SK-N-SH treated with all-trans-retinoic acid at 6 μM for 48 hours (cell line): ENCODE data around the gene TIMM10.

ENCODE experiments used
- ARNTL ChIP-seq: fragments of 450-650 bp; formaldehyde crosslinking; IDR thresholded peaks from 2 replicates; pipeline ENCODE4 v1.5.0; 2020; ENCODE audit warnings: low read depth, mild to moderate bottlenecking, moderate library complexity, borderline replicate concordance
- PATZ1 ChIP-seq: fragments of 250-450 bp; sonication (Bioruptor Pico); IDR thresholded peaks from 2 replicates; pipeline ENCODE4 v1.8.0; 2020; ENCODE audit warnings: mild to moderate bottlenecking, moderate library complexity, borderline replicate concordance
- POU6F1 ChIP-seq: fragments of 250-450 bp; sonication (Bioruptor Pico); IDR thresholded peaks from 2 replicates; pipeline ENCODE4 v1.8.0; 2021; ENCODE audit warnings: low read depth, mild to moderate bottlenecking, moderate library complexity, borderline replicate concordance
- SNAI2 ChIP-seq: fragments of 250-450 bp; sonication (Bioruptor Pico); IDR thresholded peaks from 2 replicates; pipeline ENCODE4 v1.5.0; 2020; ENCODE audit warnings: mild to moderate bottlenecking, moderate library complexity
- TSHZ2 ChIP-seq: fragments of 250-450 bp; sonication (Bioruptor Pico); IDR thresholded peaks from 2 replicates; pipeline ENCODE4 v1.5.0; 2020; ENCODE audit warnings: mild to moderate bottlenecking, moderate library complexity
- ZC3H10 ChIP-seq: fragments of 250-450 bp; sonication (Bioruptor Pico); IDR thresholded peaks from 2 replicates; pipeline ENCODE4 v1.5.1; 2021; ENCODE audit warnings: mild to moderate bottlenecking, moderate library complexity
- ZFP3 ChIP-seq: fragments of 250-450 bp; sonication (Bioruptor Pico); IDR thresholded peaks from 2 replicates; pipeline ENCODE4 v1.5.0; 2020; ENCODE audit warnings: mild to moderate bottlenecking, moderate library complexity
- ZFP30 ChIP-seq: fragments of 450-650 bp; formaldehyde crosslinking; IDR thresholded peaks from 2 replicates; pipeline ENCODE4 v1.5.0; 2022; ENCODE audit warnings: mild to moderate bottlenecking, moderate library complexity
- ZNF565 ChIP-seq: fragments of 450-650 bp; formaldehyde crosslinking; conservative IDR thresholded peaks from 2 replicates; pipeline ENCODE4 v1.5.0; 2020; ENCODE audit warnings: low read depth, mild to moderate bottlenecking, moderate library complexity
- ZNF8 ChIP-seq: fragments of 450-650 bp; formaldehyde crosslinking; IDR thresholded peaks from 2 replicates; pipeline ENCODE4 v1.5.0; 2020; ENCODE audit warnings: mild to moderate bottlenecking, moderate library complexity

GRCh38 chr11:57504511-57504910 is 26.0 kb downstream of the TIMM10 start:
- no peak for TF ChIP-seq ZNF565
- TF ChIP-seq POU6F1: no peak
- TF ChIP-seq ZNF8 (CRISPR knock-in tag): no peak
- no peak for TF ChIP-seq ZC3H10 (CRISPR knock-in tag)
- TF ChIP-seq ZFP30: no peak
- no peak for TF ChIP-seq ZFP3 (CRISPR knock-in tag)
- TF ChIP-seq PATZ1 (CRISPR knock-in tag): no peak
- no peak for TF ChIP-seq SNAI2 (CRISPR knock-in tag)
- TF ChIP-seq TSHZ2 (CRISPR knock-in tag): no peak
- TF ChIP-seq ARNTL (CRISPR knock-in tag): no peak
